ENCODE results near the gene INVS.

The INVS gene

GRCh38 chr9:100064872-100065581 is 34.0 kb upstream of the INVS start:
- TF ChIP-seq ZBTB7A (IDR thresholded peaks at IDR 0.05; ENCODE audit: low read depth), result no peak
- no peak for TF ChIP-seq FOXM1 (IDR thresholded peaks at IDR 0.05; ENCODE audit: borderline replicate concordance, low read depth)
- no peak for TF ChIP-seq YY1 (IDR thresholded peaks at IDR 0.05; ENCODE audit: low read depth)
- no peak for TF ChIP-seq CREB1 (IDR thresholded peaks at IDR 0.05; ENCODE audit: low read depth)
- TF ChIP-seq MAX (IDR thresholded peaks at IDR 0.05), result no peak
- no peak for TF ChIP-seq EGR1 (IDR thresholded peaks at IDR 0.05)
- TF ChIP-seq TCF12 (IDR thresholded peaks at IDR 0.05; ENCODE audit: low read depth), result no peak
- TF ChIP-seq, protein P1, sequence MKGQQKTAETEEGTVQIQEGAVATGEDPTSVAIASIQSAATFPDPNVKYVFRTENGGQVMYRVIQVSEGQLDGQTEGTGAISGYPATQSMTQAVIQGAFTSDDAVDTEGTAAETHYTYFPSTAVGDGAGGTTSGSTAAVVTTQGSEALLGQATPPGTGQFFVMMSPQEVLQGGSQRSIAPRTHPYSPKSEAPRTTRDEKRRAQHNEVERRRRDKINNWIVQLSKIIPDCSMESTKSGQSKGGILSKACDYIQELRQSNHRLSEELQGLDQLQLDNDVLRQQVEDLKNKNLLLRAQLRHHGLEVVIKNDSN (IDR thresholded peaks at IDR 0.05), result no peak
- no peak for TF ChIP-seq TAF1 (IDR thresholded peaks at IDR 0.05; ENCODE audit: low read depth)
- TF ChIP-seq NFIC (IDR thresholded peaks at IDR 0.05), result no peak

- TF ChIP-seq TCF12 (IDR thresholded peaks at IDR 0.05; ENCODE audit: low read depth) (no peak), CREB1 (IDR thresholded peaks at IDR 0.05; ENCODE audit: low read depth) (no peak), EP300 (IDR thresholded peaks at IDR 0.05; ENCODE audit: borderline replicate concordance) (no peak), RAD21 (IDR thresholded peaks at IDR 0.05; ENCODE audit: low read depth) (no peak), MAX (IDR thresholded peaks at IDR 0.05) (no peak), TAF1 (IDR thresholded peaks at IDR 0.05; ENCODE audit: low read depth) (no peak), YY1 (IDR thresholded peaks at IDR 0.05; ENCODE audit: low read depth) (no peak), TEAD4 (IDR thresholded peaks at IDR 0.05) (no peak), ZBTB7A (IDR thresholded peaks at IDR 0.05; ENCODE audit: low read depth) (no peak)
- TF ChIP-seq, protein P2, sequence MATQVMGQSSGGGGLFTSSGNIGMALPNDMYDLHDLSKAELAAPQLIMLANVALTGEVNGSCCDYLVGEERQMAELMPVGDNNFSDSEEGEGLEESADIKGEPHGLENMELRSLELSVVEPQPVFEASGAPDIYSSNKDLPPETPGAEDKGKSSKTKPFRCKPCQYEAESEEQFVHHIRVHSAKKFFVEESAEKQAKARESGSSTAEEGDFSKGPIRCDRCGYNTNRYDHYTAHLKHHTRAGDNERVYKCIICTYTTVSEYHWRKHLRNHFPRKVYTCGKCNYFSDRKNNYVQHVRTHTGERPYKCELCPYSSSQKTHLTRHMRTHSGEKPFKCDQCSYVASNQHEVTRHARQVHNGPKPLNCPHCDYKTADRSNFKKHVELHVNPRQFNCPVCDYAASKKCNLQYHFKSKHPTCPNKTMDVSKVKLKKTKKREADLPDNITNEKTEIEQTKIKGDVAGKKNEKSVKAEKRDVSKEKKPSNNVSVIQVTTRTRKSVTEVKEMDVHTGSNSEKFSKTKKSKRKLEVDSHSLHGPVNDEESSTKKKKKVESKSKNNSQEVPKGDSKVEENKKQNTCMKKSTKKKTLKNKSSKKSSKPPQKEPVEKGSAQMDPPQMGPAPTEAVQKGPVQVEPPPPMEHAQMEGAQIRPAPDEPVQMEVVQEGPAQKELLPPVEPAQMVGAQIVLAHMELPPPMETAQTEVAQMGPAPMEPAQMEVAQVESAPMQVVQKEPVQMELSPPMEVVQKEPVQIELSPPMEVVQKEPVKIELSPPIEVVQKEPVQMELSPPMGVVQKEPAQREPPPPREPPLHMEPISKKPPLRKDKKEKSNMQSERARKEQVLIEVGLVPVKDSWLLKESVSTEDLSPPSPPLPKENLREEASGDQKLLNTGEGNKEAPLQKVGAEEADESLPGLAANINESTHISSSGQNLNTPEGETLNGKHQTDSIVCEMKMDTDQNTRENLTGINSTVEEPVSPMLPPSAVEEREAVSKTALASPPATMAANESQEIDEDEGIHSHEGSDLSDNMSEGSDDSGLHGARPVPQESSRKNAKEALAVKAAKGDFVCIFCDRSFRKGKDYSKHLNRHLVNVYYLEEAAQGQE (IDR thresholded peaks at IDR 0.05; ENCODE audit: low read depth), result no peak
Measured at GRCh38 chr9:100066539-100066938, 32.5 kb upstream of the INVS start.

- TF ChIP-seq RAD21 (IDR thresholded peaks at IDR 0.05; ENCODE audit: low read depth), result no peak
Measured at GRCh38 chr9:100070104-100071041, 28.7 kb upstream of the INVS start.

- TF ChIP-seq NFIC (IDR thresholded peaks at IDR 0.05), result no peak
- TF ChIP-seq, protein P2 (IDR thresholded peaks at IDR 0.05; ENCODE audit: low read depth), result no peak
- no peak for TF ChIP-seq TEAD4 (IDR thresholded peaks at IDR 0.05)
- no peak for TF ChIP-seq RAD21 (IDR thresholded peaks at IDR 0.05; ENCODE audit: low read depth)
- no peak for TF ChIP-seq EGR1 (IDR thresholded peaks at IDR 0.05)
- TF ChIP-seq ZBTB7A (IDR thresholded peaks at IDR 0.05; ENCODE audit: low read depth), result no peak
- no peak for TF ChIP-seq YY1 (IDR thresholded peaks at IDR 0.05; ENCODE audit: low read depth)
- TF ChIP-seq CEBPB (IDR thresholded peaks at IDR 0.05), result no peak
- TF ChIP-seq, protein P1 (IDR thresholded peaks at IDR 0.05), result no peak
- TF ChIP-seq EP300 (IDR thresholded peaks at IDR 0.05; ENCODE audit: borderline replicate concordance), result no peak
- no peak for TF ChIP-seq CREB1 (IDR thresholded peaks at IDR 0.05; ENCODE audit: low read depth)
Measured at GRCh38 chr9:100071271-100071670, 27.8 kb upstream of the INVS start.

DNA sequence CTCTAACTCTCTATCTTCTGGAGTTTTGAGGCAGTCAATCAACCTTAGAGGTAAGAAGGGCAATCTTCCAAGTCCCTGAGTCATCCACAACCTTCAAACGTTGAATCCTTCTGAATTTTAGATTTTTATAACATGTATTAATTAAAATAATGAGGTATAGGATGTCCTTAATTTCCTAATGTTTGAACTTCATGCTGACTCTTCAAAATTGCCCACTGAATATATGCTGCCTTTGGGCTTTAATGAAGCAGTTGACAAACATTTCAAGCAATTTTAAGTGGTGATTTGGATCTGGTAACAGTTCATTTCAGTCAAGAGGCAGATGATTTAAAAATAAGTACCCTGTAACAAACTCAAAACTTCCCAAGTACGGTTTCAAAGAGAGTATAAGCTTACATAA is 26.2 kb upstream of the INVS start:
- no peak for TF ChIP-seq TCF12 (IDR thresholded peaks at IDR 0.05; ENCODE audit: low read depth)
- TF ChIP-seq, protein P1 (IDR thresholded peaks at IDR 0.05), result no peak
- no peak for TF ChIP-seq MAX (IDR thresholded peaks at IDR 0.05)
- no peak for TF ChIP-seq ZBTB7A (IDR thresholded peaks at IDR 0.05; ENCODE audit: low read depth)
- TF ChIP-seq, protein P2 (IDR thresholded peaks at IDR 0.05; ENCODE audit: low read depth), result no peak
- no peak for TF ChIP-seq RAD21 (IDR thresholded peaks at IDR 0.05; ENCODE audit: low read depth)
- no peak for TF ChIP-seq CEBPB (IDR thresholded peaks at IDR 0.05)
- no peak for TF ChIP-seq EGR1 (IDR thresholded peaks at IDR 0.05)
- TF ChIP-seq EP300 (IDR thresholded peaks at IDR 0.05; ENCODE audit: borderline replicate concordance), result no peak
- no peak for TF ChIP-seq TAF1 (IDR thresholded peaks at IDR 0.05; ENCODE audit: low read depth)
- TF ChIP-seq YY1 (IDR thresholded peaks at IDR 0.05; ENCODE audit: low read depth), result no peak
- no peak for TF ChIP-seq TEAD4 (IDR thresholded peaks at IDR 0.05)
- no peak for TF ChIP-seq NFIC (IDR thresholded peaks at IDR 0.05)
- no peak for TF ChIP-seq FOXM1 (IDR thresholded peaks at IDR 0.05; ENCODE audit: borderline replicate concordance, low read depth)
- no peak for TF ChIP-seq CREB1 (IDR thresholded peaks at IDR 0.05; ENCODE audit: low read depth)

Measured in Ishikawa (cell line).